Measurements from ENCODE around the gene GTPBP4. TPM values are rescaled to one million over a fixed set of nuclear protein-coding genes. Genes with fewer than 3 reads are reported as not detected.
"Not testable (repeated sequence)": the region's sequence is repeated elsewhere in the genome, so short reads cannot be mapped to it uniquely, and the experiment has no call there.

GTPBP4 gene
- total RNA-seq, 1 experiment from 2014 or later, result 88.5 TPM

DNA sequence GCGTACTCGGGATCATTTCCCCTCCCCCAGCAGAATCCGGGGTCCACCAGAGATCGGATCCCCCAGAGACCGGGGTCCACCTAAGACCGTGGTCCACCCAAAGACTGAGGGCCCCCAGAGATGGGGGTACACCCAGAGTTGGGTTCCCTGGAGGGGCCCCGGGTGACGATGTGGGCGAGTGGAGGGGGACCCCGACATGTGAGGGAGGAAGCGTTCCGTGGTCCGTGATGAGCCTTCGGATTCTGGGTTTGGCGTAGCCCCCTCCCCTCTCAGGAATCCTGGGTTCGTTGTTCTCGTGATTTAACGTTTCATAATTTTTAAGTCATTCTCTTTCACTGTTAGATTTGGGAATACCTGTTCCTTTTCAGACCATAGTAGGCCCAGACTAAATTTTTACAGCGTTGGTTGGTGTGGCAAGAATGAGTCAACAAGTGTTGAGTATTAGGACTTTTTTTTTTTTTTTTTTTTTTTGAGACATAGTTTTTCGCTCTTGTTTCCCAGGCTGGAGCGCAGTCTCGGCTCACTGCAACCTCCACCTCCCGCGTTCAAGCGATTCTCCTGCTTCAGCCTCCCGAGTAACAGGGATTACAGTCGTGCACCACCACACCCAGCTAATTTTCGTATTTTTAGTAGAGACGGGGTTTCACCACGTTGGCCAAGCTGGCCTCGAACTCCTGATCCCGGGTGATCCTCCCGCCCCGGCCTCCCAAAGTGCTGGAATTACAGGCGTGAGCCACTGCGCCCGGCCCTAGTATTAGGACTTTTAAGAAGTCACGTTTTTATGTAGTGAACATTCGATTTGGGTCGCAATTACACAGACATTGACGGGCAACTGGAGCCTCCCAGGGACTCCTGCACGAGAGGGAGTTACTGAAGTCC is 672 bp downstream of the GTPBP4 start:
- DNase-seq (ENCODE audit: low read depth), result no peak

DNA sequence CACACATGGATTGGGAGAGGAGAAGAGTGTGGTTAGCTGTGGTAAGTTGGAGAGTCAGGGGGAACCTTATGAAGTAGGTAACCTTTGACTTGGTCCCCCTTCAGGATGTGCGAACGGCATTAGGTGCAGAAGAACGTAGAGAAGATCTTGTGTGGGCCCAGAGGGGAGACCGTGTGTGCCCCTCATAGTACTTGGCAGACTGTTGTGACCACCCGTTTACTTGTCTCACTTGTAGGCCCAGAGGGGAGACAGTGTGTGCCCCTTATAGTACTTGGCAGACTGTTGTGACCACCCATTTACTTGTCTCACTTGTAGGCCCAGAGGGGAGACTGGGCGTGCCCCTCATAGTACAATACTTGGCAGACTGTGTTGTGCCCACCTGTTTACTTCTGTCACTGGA is 2.6 kb downstream of the GTPBP4 start:
- no peak for DNase-seq (ENCODE audit: low read depth)

GRCh38 chr10:992467-992866 is 4.2 kb downstream of the GTPBP4 start:
- DNase-seq (ENCODE audit: low read depth), result no peak

GRCh38 chr10:992871-993270 is 4.6 kb downstream of the GTPBP4 start:
- DNase-seq (ENCODE audit: low read depth), result no peak

- no peak for DNase-seq (ENCODE audit: low read depth)
Observed at GRCh38 chr10:994836-995558, 6.8 kb downstream of the GTPBP4 start.

GRCh38 chr10:995559-995926 is 7.3 kb downstream of the GTPBP4 start:
- no peak for DNase-seq (ENCODE audit: low read depth)

DNA sequence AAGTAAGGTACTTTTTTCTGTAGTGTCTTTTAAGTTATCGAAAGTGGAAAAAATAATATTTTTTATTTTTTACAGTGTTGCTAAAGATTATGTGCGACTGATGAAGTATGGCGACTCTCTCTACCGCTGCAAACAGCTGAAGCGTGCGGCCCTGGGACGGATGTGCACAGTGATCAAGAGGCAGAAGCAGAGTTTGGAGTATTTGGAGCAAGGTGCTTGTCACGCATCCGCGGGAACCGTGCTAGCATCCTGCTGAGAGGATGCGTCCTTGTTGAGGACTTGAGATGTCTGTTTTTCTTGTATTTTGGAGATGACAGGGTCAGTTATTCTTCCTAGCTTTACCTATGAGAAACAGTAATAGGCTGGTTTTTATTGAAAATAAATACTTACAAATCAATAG is 7.8 kb downstream of the GTPBP4 start:
- no peak for DNase-seq (ENCODE audit: low read depth)

DNA sequence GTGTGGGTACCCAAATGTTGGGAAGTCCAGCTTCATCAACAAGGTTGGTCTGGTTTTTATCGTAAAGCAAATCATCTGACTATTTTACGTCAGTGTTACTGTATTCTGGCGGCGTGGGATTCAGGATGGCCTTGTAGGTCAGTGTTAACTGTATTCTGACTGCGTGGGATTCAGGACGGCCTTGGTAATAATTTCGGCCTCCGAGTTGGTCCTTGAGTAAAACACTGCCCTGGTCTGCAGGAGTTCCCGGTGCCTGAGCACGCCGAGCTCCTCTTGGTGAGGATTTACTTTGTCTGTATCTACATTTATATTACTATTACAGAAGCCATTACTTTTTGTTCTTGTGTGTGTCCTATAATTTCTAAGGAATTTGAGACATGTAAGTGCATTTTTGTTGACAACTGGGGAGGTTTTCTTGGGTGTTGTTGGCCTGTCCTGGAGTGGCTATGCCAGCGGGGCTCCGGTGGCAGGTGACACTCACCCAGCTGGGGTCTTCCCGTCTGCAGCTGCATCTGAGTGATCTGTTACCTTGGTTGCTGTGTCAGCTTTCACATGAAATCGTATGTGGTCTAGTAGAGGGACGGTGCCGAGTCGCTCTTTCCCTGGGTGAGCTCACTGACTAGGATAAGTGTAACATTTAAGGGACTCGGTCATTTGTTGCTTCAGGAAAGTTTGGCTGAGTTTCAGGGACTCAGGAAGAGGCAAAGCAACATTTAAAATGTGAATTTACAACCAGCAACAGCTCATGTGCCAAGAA is 9.2 kb downstream of the GTPBP4 start:
- no peak for DNase-seq (ENCODE audit: low read depth)

- DNase-seq (ENCODE audit: low read depth), result no peak
Observed at GRCh38 chr10:1002425-1003006, 14.3 kb downstream of the GTPBP4 start.

GRCh38 chr10:1003884-1004670 is 15.8 kb downstream of the GTPBP4 start:
- DNase-seq (ENCODE audit: low read depth), result no peak

- DNase-seq (ENCODE audit: low read depth), result no peak
Observed at GRCh38 chr10:1006573-1006972, 18.3 kb downstream of the GTPBP4 start.

DNA sequence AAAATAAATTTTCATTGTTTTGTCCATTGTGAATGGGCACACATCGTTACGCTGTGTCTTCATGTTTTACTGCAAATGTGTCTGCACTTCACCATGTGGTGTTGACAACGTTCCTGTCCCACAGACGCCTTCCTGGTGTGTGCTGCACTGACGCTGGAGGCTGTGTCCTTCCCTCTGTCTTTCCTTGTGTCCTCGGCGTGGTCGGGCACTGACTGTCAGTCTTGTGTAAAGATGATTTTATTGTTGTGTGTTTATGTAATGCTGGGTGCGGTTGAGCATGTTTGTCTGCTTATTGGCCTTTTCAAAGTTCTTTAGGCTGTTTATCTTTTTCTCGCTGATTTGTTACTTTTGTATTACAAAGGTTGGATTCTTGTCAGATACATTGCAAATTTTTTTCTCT is 19.3 kb downstream of the GTPBP4 start:
- DNase-seq (ENCODE audit: low read depth), result no peak

DNA sequence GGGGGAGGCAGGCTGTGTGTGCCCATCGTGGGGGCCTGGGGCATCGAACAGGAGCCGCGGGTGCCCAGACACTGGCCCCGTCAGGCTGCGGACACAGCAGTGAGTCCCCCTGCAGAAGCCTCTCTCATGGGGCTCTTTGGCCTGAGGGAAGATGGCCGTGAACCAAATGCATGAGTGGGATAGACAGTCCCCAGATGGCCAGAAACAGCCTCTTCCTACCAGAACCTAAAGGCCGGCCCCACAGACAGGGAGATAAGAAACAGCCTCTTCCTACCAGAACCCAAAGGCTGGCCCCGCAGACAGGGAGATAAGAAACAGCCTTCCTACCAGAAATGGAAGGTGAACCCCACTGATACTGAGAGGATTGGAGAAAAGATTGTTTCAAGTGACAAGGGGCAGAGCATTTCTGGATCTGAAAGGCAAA is 20.8 kb downstream of the GTPBP4 start:
- no peak for DNase-seq (ENCODE audit: low read depth)

DNA sequence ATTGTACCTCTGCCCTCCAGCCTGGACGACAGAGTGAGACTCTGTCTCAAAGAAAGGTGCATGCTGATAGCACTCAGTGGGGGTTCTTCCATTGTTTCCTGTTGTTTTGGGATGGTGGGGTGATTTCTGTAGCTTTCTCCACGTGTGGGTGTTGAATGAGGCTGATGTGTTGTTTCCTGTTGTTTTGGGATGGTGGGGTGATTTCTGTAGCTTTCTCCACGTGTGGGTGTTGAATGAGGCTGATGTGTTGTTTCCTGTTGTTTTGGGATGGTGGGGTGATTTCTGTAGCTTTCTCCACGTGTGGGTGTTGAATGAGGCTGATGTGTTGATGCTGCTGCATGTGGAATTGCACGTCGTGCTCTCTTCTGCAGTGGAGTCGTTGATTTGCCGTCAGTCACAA is 21.7 kb downstream of the GTPBP4 start:
- DNase-seq (ENCODE audit: low read depth), result not testable (repeated sequence)

DNA sequence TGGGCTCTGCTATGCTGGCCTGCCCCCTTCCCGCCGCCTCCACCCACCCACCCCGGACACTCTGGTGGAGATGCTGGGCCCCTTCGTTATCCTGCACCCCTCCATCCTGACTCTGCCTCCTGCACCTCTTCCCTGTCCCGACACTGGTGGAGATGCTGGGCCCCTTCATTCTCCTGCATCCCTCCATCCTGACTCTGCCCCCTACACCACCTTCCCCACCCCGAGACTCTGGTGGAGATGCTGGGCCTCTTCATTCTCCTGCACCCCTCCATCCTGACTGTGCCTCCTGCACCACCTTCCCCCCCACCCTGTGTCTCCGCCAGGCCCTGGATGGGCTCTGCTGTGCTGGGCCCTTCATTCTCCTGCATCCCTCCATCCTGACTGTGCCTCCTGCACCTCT is 22.5 kb downstream of the GTPBP4 start:
- DNase-seq (ENCODE audit: low read depth), result no peak

DNA sequence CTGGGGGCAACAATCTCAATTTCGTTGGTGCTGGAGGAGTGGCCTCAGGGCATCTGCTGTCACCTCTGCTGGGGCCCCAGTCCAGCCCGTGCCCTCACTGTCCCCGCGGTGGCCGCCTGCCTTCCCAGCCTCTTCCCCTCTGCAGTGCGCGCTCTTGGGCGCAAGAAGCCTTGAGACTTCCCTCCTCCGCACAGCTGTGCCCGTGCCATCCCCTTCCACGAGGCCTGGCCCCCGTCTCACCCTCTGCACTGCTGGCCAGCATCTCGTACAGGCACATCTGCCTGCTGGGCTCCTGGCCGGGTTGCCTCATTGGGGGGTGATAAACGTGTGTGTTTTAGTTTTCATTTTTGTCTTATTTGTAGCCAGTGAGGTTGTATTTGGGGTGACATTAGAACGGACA is 23.5 kb downstream of the GTPBP4 start:
- DNase-seq (ENCODE audit: low read depth), result no peak

DNA sequence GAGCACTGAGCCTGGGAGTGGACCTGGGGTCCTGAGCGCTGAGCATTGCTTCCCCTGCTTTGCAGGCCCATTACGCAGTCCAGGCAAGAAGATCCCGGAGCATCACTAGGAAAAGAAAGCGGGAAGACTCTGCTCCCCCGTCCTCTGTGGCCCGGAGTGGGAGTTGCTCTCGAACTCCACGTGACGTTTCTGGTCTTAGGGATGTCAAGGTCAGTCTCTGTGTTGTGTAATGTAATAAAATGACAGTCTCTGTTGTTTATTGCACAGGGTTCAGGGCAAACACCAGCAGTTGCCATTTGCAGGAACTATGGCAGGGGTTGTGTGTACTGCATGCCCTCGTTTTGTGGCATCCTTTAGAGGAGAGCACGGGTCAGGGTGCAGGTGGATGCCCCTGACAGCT is 27.5 kb downstream of the GTPBP4 start:
- no peak for DNase-seq (ENCODE audit: low read depth)

GRCh38 chr10:1019362-1019761 is 31.1 kb downstream of the GTPBP4 start:
- no peak for DNase-seq (ENCODE audit: low read depth)

DNA sequence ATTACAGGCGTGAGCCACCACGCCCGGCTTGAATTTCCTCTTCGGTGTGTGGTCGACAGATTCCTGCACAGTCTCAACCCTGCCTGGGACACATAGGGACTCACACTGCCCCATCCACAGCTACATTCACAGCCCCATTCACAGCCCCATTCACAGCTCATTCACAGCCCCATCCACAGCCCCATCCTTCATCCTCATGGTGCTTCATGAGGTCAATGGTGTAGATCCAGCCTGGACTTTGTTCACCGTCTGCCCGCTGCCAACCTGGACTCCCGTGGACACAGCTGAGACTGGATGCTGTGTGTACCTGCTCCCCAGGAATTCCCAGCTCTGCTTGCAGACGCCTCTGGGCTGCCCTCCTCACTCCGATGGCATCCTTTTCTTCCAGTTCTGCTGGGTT is 32.2 kb downstream of the GTPBP4 start:
- no peak for DNase-seq (ENCODE audit: low read depth)

DNA sequence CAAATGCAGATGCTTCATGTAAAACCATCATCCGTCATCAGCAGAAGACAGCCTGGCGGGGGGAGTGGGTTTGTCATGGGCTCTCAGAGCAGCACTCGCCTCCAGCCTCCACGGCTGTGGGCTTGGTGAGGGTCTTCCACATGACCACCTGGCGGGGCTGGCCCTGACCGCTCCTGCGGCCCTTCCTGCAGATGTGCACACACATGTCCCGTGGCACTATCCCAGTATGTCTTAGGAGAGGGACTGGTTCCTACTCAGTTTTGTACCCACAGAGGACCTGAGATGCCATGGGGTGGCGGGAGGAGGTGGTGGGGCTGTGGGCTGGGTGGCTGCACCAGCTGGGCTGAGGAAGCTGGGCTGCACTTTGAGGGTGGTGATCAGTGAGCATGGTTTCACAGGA is 32.7 kb downstream of the GTPBP4 start:
- DNase-seq (ENCODE audit: low read depth), result no peak

DNA sequence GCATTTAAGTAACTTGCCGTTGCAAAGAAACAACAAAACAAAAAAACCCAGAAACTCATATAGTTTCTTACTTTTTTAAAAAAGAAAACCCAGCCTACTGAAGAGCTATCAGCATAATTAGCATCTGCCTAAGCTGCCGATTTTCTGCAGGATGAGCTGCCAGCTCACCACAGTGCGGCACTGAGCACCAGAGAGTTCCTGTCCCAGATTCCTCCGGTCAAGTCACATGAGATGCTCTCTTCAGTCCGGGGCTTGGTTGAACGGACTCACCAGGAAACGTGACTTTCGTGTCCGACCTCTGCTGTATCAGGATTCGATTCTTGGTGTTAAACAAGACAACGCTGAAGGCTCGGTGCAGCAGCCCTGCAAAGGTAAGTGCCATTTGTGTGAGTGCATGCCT is 34.2 kb downstream of the GTPBP4 start:
- DNase-seq (ENCODE audit: low read depth), result no peak
